HG03442 (cell line): ENCODE measurements around the gene TBC1D9B.

Experiments
- ATAC-seq: cut with Tn5 transposase; IDR thresholded peaks from one replicate; pipeline ENCODE4 v1.9.1; 2021; ENCODE audit warnings: mild to moderate bottlenecking, moderate library complexity; ENCODE audit not compliant: unreplicated experiment

Gene TBC1D9B

DNA sequence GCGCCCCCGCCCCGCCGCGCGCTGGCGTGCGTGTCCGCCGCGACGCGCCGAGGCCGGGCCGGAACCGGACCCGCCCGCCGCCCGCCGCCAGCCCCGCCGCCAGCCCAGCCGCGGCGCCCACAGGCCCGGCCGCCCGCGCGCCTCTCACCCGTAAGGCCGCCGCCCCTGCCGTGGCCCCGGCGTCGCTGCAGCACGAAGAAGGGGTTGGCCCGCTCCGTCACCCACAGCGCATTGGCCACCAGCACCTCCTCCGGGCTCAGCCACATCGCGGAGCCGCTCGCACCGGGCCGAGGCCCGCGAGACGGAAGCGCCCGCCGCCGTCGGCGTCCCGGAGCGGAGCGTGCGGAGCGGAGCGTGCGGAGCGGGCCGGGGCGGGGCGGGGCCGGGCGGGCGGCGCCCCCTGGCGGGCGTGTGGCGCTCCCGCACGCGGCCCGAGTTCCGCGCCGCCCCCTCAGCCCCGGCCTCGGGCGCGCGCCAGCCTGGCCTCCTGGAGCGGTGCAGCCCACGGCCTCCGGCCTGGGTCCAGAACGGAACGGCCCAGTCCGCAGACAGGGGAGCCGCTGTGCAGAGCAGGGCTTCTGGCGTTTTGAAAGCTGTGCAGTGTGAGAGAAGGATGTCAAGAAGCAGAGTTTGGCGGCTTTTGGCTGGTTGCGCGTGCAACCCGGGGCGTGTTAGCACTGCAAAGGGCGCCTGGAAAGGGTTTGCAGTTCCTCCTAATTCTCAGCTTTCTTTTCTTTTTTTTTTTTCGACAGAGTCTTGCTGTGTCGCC lies at the start of gene TBC1D9B:
TSS of gene TBC1D9B (minus strand) at position 342 of the 769 bp plus-strand sequence. CDS start at position 266, 76 bp downstream.
- peak; percentile 80 for ATAC-seq

DNA sequence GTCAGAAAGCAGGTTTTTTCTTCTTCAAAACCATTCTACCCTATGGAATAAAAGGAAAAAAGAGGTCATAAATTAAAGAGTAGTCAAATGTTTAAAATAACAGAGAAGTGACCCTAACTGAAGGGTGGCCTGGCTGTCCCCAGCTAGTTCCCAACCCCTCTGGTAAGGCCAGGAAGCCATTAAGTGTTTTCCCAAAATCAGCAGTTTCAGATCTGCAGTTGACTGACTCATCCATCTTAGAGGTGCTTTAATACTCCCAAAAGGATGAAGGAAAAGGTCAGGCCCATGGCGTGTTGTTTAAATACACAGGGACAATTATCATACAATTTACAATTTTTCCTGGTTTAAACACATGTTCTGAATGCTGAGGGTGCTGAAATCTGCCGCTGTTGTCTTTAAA lies 47.9 kb upstream of the TBC1D9B start:
- no peak for ATAC-seq

DNA sequence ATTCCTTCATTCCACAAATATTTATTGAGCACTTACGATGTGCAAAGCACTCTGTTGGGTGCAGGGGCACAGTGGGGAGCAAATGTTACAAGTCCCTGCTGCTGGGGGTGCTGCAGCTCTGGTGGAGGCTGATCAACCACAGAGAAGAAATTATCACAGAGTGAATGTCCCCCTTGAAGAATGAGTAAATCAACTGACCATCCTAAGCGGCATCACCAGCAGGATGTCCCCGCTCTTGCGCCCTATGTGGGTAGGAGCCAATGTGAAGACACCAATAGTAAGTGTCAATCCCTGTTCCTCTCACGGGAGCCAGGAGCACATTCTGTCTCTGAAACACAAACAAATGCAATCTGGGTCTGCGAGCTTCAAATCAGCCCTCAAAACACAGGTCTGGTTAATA lies 47.4 kb upstream of the TBC1D9B start:
- ATAC-seq: no peak

DNA sequence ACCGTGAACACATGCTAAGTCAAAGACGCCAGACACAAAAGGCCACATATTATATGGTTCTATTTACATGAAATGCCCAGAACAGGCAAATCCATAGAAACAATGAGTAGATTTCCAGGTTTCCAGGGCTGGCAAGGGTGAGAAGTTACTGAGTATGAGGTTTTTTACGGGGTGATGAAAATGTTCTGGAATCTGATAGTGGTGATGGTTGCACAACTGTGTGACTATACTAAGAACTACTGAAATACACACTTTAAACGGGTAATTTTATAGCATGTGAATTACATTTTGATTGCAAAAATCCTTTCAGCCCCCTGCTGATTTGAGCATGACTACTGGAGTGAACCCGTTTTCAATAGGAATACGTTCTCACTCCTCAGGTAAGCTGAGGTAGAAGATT lies 46.7 kb upstream of the TBC1D9B start:
- no peak for ATAC-seq

DNA sequence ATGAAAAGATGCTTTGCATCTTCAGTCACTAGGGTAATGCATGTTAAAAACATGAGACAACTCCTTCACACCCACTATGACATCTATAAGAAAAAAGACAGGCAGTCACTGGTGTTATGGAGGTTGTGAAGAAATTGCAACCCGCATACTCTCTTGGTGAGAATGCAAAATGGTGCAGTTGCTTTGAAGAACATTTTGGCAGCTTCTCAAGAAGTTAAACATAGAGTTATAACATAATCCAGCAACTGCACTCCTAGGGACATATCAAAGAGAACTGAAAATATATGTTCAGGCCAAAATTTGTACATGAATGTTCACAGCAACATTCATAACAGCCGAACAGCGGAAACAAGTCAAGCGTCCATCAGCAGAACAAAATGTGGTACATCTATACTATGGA lies 46.3 kb upstream of the TBC1D9B start:
- no peak for ATAC-seq

DNA sequence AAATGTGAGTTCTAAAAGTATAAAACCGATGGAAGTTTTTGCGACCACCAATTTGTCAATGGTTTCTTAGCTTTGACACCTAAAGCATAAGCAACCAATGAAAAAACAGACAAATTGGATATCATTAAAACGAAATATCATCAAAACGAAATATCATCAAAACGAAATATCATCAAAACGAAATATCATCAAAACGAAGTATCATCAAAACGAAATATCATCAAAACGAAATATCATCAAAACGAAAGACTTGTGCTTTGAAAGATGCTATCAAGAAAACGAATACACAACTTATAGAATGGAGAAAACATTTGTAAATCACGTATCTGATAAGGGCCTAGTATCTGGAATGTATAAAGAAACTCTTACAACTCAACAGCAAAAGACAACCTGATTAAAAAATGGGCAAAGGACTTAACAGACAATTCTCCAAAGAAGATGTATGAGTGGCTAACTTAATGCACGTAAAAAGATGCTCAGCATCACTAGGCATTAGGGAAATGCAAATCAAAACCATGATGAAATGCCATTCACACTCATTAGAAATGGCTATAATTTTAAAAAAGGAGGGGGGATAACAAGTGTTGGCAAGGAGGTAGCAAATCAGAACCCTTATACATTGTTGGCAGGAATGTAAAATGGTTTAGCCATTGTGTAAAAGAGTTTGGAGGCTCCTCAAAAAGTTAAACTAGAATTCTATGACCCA lies 29.4 kb upstream of the TBC1D9B start:
- ATAC-seq: no peak

DNA sequence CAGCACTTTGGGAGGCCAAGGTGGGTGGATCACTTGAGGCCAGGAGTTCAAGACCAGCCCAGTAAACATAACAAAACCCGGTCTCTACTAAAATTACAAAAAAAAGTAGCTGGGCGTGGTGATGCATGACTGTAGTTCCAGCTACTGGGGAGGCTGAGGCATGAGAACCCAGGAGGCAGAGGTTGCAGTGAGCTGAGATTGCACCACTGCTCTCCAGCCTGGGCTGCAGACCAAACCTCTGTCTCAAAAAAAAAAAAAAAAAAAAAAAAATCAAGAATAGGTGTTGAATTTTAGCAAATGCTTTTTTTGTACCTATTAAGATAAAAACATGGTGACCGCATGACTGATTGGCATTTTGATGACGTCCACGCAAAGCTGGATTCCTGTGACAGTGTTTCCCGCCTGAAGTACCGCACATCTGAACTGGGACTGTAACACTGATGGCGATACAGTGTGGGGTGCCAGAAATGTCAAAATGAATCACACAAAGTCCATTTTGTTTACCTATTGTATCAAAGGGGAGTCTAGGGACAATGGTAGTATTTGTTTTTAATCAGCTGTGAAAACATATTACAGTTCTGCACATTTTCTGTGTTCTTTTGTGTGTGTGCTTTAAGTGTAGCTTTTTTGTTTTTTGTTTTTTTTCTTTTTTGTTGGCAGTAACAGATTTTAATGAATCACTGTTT lies 23.2 kb upstream of the TBC1D9B start:
- no peak for ATAC-seq

DNA sequence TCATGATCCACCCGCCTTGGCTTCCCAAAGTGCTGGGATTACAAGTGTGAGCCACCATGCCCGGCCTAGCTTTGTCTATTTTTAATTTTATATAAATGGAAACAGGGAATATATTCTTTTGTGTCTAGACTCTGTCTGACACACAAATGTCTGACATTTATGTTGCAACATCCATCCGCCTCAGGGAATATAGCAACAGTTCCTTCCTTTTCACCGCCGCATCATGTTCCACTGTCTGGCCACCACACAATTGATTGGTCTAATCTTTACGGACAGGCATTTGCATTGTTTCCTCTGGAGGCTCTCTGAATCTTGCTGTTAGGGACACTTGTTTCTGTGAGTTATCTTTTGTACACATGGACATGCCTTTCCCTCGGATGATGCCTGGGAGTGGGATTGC lies 20.1 kb upstream of the TBC1D9B start:
- ATAC-seq: no peak

DNA sequence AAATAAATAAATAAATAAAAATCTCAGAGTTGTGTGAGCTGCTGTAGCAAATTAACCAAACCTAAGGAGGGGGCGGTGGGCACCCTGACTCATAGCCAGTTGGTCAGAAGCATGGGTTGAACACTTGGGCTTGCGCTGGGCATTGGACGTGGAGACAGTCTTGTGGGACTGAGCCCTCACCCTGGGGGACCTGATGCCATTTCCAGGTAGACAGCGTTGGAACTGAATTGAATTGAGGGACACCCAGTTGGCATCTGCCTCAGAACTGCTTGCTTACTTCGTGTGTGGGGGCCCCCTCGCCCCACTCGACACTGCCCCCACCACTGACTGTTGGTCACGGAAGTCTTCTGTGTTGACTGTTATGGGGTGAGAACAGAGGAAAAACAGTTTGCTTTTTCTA lies 19.0 kb upstream of the TBC1D9B start:
- no peak for ATAC-seq

DNA sequence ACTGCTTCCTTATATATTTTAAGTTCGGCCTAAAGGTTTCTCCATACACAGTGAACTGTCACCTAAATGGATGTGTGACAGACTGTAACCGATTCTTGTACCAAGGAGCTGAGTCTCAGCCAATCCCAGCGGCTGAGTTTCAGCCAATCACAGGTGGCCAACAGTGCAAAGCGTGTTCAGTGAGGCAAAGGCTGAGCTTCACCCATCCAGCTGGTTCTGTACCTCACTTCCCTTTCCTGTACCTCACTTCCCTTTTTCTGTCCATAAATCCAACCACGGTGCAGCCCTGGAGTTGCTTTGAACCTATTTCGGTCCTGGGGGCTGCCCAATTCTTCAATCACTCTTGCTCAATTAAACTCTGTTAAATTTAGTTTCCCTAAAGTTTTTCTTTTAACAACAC lies 15.7 kb upstream of the TBC1D9B start:
- ATAC-seq: no peak

DNA sequence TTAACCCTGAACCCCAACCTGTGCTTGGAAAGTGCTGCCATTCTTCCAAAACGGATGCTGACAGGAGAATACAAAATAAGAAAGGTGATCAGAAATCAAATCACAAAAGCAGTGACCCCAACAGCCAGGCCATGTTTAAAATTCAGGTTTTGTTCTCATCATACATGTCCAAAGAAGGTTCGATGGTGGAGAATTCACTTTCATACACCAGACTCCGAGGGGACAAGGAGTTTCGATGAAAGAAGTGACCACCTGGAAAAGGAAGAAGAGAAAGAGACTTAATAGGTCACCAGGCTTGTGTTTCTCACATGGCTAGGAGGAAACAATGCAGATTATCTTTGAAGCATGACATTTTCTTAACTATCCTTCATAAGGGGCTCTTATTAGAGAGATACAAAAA lies 12.5 kb upstream of the TBC1D9B start:
- no peak for ATAC-seq

DNA sequence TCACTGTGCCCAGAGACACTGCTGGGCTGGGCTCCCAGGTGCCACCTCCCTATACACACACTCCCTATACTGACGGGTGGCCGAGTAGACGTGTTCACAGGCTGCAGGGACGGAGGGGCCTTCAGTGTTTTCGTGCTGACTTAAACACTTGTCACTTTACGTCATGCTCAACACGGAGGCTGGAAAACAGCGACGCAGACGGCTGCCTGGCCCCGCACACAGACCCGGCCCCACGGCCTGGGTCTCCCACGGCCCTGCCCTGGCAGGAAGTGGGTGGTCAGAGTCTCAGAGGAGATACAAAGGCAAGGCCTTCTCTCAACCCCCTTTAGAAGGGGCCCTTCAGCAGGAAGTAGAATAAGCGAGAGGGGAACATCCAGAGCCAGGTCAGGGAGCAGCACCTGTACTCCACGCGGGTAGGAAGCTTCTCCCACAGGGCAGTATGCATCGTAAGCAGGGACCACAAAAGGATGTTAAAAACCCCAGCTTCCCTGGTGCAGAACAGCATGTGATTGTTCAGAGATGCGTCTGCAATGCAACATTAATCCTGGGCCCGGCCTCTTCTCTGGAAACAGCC lies 11.9 kb upstream of the TBC1D9B start:
- no peak for ATAC-seq

DNA sequence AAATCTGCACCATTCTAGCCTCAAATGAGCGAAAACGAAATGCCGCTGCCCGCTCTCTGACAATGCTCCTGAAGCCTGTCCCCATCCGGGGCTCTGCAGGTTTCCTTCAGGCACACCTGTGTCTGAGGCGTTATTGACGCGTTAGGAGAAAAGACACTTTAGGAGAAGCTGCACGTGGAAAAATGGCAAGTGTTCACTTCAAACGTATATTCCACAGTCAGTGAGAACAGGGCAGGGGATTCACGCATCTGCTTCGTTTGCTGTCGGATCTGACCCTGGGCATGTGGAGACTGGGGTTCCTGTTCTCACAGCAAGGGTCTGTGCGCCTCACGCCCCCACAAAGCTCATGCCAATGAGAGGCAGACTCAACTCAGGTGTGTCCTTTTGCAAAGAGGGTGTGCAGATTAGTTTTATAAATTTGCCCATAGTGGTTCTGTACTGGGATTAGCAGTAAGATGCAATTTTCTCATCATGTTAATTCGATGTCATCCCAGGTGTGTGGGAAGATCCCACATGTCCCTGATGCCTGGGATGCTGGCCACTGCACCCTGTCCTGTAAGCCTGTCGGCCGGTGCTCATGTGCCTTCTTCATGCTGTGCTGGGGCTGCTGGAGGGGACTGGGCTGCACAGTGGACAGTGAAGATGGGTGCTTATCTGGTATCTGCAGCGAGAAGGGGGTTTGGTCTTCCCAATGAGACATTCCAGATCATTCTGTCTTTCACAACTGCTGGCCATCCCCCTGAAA lies 11.2 kb upstream of the TBC1D9B start:
- ATAC-seq: no peak

DNA sequence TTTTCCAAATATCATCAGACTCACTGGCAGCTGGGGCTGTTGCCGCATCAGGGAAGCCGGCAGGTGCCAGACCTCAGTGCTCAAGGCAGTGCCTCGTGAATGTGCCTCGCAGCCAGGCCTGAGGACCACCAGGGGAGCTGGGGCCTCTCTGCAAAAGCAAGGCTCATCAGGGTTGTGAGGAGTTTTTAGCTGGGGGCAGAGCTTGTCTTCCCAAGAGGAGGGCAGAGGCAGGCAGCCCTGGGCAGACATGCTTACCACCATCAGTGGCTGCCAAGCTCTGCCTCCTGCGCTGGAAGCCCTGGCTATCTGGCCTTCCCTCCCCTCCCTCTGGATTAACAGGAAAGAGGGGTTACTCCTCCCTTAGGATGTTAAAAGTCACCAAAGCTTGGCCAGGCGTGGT lies 8.8 kb upstream of the TBC1D9B start:
- ATAC-seq: no peak

DNA sequence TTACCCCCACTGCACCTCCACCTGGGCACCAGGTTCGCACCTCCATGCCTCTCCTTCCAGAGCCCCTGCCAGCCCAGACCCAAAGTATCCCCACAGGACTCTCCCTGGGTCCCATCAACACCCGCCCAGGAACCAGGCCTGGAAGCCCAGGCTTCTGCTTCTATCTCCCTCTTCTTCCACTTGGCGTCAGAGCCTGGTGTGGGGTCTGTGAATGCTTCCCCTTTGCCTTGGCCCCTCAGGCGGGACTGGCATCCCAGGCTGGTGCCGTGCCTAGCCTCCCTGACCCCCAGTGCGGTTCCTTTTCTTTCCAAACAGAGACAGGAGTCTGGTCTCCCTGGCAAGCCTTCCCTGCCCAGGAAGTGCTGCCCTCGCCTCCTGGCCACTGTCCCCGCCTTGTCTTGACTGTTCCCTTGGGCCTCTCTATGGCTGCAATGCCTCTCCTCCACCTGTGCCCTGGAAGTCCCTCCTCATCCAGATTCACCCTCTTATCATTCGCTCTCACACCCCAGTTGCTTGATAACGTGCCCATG lies 7.8 kb upstream of the TBC1D9B start:
- ATAC-seq: no peak

DNA sequence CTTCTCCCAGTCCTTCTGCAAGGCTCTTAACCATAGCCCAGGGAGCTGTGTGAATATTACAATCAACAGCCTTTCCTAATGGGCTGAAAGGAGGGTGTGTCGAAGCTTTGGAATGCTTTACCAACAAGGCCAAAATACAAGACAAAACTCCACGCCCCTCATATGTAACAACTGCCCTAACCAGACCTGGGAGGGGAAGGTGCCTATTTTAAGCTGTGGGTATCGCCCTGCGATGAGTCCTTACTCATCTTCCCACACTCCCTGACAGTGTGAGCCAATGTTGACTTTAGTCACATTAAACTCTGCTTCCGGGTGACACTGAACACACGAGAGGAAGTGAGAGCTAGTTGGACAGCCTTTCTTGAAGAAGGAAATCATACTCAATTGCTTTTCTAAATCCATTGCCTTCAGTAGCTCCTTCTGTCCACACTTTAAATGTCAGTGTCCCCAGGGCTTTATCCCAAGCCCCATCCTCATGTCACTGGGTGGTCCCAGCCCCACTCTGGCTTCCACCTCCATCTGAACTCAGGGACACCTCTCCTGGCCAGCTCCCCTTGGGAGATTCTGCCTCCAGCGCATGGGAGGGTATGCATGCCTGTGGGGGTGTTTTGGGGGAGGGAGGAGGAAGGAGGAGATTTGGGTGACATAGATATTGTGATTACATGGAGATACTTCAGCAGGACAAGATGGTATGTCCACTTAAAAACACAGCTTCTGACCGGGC lies 6.5 kb upstream of the TBC1D9B start:
- ATAC-seq: peak; percentile 36

DNA sequence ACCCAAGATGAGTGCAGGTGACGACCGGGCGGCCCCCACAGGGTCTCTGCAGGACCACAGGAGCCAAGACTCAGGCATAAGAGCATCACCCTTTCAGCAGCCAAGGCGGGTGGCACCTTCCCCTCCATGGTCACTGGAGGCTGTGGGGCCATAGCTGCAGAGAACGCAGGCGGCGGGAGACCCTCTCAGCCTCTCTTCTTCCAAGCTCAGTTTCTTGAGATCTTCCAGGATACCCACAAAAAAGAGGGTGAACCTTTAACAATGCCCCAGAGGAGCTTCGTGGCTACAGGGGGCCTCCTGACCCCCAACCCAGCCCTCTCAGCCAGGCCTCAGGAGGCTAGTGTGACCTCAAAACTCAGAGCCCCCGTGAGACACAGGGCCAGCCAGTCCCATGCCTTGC lies 5.8 kb upstream of the TBC1D9B start:
- no peak for ATAC-seq

DNA sequence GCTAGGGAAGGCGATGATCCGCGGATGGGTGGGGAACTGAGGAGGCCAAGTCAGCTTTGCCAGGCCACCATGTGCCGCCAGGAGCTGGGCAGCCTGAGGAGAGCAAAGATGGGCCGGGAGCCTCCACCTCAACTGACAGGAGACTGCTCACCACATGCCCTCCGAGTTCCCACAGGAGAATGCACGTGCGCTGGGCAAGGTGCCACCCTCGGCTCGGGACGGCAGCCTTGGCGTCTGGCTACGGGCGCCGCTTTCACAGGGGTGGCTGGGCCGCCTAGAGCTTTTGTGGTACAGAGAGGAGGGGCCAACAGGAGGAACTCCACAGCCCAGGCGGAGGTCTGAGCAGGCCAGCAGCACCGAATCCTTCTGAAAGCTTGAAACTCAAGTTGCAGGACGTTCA lies 5.3 kb upstream of the TBC1D9B start:
- no peak for ATAC-seq

DNA sequence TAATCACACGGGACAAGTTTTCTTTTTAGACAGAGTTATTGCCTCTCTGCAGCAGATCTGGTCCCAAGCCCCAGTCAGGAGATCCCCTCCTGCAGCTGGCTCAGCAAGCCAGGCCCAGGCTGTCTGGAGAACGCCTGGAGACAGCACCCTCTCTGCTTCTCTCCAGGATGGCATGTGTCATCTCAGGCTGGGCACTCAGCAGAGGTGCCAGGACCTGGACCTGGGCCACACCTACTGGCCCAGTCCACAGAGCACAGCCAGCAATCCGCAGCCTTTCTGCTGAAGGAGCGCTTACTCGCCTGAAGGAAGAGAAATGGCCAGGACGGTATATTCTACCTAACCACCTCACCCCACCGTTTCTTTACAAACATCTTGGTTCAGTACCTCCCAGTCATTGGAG lies 4.7 kb upstream of the TBC1D9B start:
- no peak for ATAC-seq

DNA sequence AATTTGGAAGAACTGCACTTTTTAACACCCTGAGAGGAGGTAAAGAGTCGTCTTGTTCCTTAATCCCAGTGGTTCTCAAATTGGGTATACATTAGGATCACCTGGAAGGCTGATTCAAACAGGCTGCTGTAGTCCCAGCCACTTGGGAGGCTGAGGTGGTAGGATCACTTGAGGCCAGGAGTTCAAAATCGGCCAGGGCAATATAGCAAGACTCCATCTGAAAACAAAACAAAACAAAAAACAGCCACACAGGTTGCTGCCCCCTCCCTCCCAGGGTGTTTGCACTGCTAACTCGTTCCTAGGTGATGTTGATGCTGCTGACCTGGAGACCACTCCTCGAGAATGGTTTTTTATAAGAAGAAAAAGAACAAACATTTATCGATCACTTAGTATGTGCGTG lies 1.5 kb upstream of the TBC1D9B start:
- ATAC-seq: no peak
